Stimulated activated CD8-positive, alpha-beta memory T cell treated with anti-CD3 and anti-CD28 coated beads, Interleukin-7, amount 100 ng/mL, for 48 hours (primary cell): ENCODE results near the gene NCAPG2.

ENCODE experiments used
- DNase-seq, 2 donors: peaks; one replicate each; pipeline ENCODE4 v3.0.0-alpha.2; 2020; ENCODE audit warnings: low read depth in 1 of 2; ENCODE audit errors: extremely low read depth in 1 of 2

Gene NCAPG2

GRCh38 chr7:158581440-158582088 is 123.0 kb downstream of the NCAPG2 start:
- no peak for DNase-seq
